Activated T-cell treated with anti-CD3 and anti-CD28 coated beads, Interleukin-2, amount 50 U/mL, for 48 hours (primary cell): ENCODE results near the gene GNAZ.

Experiments used
- DNase-seq, 2 experiments: peaks; one replicate each; pipeline ENCODE4 v3.0.0-alpha.2; 2020

The GNAZ gene

DNA sequence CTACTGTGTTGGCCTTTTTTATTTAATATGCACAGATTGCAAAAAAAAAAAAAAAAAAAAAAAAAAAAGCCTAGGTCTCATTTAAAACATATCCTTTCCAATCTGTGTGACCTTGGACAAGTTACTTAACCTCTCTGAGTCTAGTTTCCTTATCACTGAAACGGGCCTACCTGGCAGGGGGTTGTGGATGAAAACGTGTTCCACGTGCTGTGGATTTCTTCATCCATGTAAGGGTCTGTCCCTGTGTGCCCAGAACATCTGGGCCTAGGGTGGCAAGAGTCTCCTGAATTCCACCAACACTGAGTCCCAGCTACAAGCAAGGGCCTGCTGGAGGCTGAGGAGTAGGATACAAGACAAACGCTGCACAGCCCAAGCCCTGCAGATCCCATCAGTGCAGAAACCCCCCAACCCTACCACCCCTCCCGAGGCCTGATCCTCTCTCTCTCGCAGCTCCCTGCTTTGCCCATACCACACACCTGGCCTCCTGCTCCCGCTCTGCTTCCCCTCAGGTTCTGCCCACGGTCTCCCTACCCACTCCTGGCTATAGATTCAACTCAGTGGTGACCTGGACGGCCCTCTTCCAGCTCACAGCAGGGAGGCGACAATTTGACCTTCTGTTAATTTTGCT, 4.7 kb upstream of the GNAZ start:
- DNase-seq: peak in 1 of 2 experiments; percentile 7

GRCh38 chr22:23066200-23067022, 3.9 kb upstream of the GNAZ start:
- DNase-seq: peak; percentile 3 to 11

- DNase-seq: peak in 1 of 2 experiments; percentile 13
Measured at GRCh38 chr22:23067023-23067650, 3.2 kb upstream of the GNAZ start.

GRCh38 chr22:23067691-23068090, 2.6 kb upstream of the GNAZ start:
- no peak for DNase-seq

GRCh38 chr22:23068096-23068831, 2.1 kb upstream of the GNAZ start:
- DNase-seq: no peak

DNA sequence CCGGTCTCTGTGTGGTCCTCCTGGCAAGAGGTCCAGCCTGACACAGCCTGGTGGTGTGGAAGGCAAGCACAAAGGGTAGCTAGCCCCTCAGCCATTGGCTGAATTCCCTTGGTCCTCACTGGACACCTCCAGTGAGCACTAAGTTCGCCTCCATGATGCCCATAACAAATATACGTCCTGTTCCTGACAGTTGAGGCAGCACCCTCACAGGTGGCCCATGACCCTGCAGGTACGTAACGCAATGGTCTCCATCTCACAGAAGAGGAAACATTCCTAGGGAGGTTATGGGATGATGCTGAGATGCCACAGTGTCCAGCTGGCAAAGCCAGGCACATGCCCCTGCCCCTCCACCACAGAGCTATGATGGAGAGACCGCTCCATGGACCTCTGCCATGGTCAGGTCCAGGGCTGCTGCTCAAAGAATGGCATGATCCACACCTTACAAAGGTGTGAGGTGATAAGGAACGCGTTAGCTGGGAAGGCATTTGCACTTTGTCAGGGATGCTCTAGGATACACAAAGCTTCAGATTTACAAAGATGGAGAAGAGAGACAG, 1.4 kb upstream of the GNAZ start:
- DNase-seq: no peak

DNA sequence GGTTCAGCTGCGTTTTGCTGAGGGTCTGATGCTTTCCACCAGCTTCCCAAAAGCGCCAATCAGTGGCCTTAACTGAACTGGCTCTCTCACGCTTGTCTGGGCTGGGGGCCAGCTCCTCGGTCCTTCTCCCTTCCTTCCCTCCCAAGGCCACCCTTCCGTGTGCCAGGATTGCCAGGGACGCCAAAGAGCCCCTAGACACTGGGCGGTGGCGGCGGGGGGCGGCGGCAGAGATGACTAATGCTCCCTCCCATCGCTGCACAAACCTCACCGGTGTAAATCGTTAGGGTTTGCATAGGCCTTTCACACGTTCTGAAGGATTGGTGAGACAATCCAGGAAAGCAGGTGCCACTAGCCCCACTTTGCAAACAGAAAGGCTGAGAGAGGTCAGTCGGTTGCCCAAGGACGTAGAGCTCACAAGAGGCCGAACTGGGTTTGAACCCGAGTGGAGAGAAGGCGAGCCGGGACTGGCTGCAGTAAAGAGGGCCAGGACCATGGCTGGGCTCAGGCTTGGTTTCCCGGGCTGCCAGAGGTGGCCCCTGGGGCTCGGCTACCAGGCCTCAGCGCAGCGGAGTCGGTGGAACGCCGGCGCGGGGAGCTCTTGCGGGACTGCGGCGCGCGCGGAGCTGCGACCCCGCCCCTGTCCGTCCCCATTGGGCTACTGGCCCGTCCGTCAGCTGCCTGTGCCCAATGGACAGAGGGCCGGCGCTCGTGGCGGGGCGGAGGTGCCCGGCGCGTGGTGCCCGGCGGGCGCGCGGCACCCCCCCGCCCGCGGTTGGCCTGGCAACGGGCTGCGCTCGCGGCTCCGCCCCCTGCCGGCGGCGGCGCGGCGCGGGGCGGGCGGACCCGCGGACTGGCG, 589 bp upstream of the GNAZ start:
- peak; percentile 86 to 91 for DNase-seq

GRCh38 chr22:23071230-23072076, 1.1 kb downstream of the GNAZ start:
- DNase-seq: no peak

DNA sequence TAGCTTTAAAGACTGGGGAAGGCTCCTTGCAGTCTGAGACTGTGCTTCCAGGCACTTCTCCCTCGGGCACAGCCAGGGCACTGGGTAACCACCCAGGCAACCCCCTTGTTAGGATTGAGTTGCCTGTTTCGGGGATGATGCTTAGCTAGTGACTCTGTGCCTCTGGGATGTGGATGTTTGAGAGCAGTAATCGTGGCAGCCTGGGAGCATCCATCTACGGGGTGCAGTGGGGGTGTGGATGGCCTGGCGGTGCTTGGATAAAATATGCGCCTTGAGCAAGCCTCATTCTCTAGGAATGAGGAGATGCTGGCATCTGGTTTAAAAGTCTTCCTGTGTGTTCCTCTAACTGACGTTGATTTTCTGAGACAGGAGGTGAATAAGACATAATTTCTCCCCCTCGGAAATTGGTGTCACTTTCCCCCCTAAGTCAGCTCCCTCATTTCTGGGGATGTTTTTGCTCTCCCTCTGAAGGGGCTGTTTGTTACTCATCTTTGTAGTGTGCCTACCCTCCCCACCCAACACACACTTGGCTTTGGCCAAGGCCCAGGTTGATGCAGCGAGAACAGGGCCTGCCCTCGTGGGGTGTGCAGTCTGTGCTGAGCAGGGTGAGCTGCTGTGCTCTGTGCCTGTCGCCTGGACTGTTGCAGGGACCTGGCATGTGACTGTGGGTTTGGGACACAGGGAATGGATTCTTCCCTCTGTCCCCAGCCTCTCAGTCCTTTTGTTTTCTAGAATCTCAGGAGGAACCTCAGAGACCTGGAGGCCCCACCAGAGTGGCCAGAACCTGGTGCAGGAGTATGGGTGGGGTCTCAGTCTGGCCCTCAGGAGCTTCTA, 2.0 kb downstream of the GNAZ start:
- no peak for DNase-seq

DNA sequence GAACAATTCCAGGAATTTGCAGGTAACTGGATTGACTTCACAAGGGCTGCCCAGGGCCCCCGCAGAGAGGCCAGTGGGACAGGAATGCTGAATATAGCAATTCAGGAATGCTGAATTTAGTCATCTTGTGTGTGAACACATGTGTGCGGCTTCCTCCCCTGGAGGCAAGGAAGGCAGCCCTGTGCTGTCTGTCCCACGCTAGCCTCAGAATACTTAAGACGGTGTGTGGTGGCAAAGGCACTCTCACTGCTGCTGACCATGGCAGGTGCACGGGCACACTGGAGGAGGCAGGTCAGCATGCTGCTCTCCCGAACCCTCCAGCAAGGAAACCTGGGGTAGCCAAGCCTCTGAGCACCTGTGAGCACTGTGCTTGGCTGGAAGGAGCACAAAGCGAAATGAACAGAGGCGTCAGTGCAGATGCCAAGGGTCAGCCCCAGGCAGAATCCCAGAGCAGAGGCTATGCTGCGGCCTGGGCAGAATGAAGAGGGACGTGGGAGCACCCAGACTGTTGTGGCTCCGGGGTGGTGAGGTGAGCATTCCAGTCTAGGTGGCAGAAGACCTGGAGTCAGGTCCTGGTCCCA, 2.7 kb downstream of the GNAZ start:
- DNase-seq: no peak

- no peak for DNase-seq
Measured at GRCh38 chr22:23073526-23074229, 3.4 kb downstream of the GNAZ start.

GRCh38 chr22:23074451-23074850, 4.1 kb downstream of the GNAZ start:
- DNase-seq: no peak

DNA sequence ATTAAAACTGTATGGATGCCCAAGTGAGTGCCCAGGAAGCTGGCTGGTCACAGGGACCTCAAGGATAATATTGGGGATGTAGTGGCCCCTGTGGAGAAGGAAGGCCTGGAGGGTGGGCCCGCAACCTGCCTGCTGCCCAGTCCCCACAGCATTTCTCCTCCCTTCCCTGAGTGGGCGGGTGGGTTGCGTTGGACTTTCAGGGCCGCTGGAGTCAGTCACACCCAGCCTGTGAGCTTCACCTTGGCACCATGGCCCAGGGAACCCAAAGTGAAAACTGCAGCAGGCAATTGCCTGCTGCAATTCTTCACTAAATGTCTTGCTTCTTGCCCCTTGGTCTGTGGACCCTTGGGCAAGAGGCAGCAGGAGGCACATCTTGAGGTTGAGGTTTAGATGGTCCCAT, 4.7 kb downstream of the GNAZ start:
- DNase-seq: no peak

DNA sequence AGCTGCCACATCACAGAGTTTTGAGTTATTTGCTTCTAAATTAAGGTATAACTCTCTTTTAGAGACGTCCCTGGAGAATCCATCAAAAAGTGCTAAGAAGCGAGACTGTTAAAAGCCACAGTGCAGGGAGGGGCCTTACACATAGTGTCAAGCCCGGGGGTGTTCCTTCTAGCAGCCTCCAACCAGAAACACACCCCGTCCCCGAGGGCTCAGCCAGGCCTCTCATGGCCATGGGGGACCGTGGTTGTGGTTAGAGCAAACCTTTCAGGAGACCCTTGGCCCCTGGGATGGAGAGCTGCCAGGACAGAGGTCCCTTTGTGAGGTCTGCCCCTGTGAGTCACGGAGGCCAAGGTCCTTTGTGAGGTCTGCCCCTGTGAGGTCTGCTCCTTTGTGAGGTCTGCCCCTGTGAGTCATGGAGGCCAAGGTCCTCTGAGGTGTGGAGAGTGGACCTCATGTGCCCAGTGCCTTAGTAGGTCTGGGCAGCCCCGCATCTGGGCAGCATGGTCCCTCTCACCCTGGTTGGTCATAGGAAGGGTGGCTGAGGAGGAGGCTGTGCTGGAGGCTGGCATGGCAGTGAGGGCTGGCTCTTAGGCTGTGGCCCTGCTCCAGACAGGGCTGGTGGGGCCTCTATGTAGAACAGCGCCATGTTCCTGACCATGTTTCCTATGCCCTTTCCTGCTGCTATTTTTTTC, 5.4 kb downstream of the GNAZ start:
- DNase-seq: no peak

DNA sequence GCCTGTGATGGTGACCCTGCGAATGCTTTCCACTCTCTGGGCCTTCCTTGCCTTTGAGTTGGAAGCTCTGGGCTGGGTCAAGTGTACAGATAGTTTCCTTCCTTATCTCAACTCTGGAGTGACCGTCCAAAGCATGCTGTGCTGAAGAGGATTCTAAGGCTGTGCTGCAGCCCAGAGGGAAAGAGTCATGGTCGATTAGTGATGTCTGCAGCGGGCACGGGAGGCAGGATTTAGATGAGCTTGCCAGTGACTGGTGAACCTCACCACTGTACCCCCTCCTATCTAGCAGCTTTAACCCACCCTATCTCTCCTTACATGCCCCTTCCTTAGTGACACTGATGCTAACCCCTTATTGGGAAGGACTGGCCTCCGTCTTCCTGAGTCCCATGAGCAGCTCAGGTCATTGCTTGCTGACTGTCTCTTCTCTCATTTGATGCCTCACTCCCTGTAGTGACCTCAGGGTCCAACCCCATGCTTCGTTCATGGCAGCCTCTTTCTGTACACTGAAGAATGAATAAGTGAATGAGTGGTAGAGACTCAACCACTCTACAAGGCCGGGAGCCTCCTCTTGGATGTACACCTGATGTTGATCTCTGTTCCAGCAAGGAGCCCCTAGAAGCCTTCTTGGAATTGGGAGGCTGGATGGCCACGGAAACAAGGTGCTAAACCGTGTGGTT, 6.7 kb downstream of the GNAZ start:
- no peak for DNase-seq

GRCh38 chr22:23077627-23078461, 7.5 kb downstream of the GNAZ start:
- DNase-seq: no peak

DNA sequence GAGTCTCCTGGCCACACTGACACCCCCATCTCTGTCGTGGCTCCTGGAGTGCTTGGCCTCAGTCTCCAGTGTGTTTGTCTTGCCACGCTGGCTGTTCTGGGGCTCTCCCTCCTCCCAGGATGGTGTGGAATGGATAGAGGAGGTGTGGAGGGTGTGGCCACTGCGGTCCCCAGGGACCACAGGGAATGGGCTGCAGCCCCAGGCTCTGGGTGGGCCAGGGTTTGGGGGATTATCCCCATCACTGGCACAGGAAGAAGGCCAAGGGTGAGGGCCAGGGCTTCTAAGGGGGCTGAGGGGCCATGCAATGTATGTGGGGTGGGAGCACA, 8.1 kb downstream of the GNAZ start:
- DNase-seq: no peak
